ENCODE measurements around the gene UGT1A1. TPM values are rescaled to one million over a fixed set of nuclear protein-coding genes. Genes with fewer than 3 reads are reported as not detected.

Gene UGT1A1
- total RNA-seq, 2 experiments from 2014 or later = not detected

DNA sequence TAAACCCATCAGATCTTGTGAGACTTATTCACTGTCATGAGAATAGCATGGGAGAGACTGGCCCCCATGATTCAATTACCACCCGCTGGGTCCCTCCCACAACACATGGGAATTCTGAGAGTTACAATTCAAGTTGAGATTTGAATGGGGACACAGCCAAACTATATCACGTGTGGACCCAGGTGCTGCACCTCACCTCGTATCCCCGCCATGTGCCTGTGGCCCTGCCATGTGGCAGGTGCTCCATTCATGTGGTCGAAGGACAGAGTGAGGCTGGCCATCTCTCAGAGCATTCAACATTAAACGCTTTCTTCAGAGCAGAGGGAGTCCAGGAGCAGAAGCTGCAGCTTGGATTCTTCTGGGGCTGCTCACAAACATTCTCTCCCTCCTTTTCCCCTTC is 50.3 kb downstream of the UGT1A1 start:
- CTCF ChIA-PET = no interaction called here
- Mint-ChIP-seq H3K4me1 (no peaks in the 10 kb centered on the region), H3K27me3 (peaks cover 37% of the 10 kb centered on the region), H3K4me3 (no peak overlapping the region), H3K27ac (no peak overlapping the region), H3K36me3 (no peaks in the 10 kb centered on the region), H3K9me3 (ENCODE audit: low read depth) (no peaks in the 10 kb centered on the region)
- DNase-seq (no peak), ATAC-seq (no peak)

DNA sequence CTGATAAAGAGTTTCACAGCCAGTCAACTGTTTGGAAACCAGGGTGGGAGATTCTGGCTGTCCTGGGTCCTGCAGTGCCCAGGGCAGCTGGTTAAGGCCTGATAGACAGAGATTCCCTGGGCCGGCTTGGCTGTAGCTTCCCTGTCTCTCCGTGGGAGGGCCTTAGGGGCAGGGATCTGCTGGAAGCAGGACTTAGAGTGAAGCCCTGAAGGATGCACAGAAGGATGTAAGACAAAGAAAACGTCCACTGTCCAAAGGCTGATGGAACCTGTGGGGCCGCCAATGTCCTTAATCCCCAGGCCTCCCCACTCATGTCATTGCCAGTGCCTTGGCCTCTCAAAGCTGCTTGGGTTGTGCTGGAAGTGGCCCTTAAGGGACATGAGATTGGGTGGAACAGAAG is 51.0 kb downstream of the UGT1A1 start:
- ATAC-seq = no peak
- CTCF ChIA-PET = no interaction called here
- Mint-ChIP-seq H3K27me3 (peaks cover 35% of the 10 kb centered on the region), H3K9me3 (ENCODE audit: low read depth) (no peaks in the 10 kb centered on the region), H3K36me3 (no peaks in the 10 kb centered on the region), H3K4me1 (no peaks in the 10 kb centered on the region), H3K27ac (no peak overlapping the region), H3K4me3 (no peak overlapping the region)
- DNase-seq = no peak

DNA sequence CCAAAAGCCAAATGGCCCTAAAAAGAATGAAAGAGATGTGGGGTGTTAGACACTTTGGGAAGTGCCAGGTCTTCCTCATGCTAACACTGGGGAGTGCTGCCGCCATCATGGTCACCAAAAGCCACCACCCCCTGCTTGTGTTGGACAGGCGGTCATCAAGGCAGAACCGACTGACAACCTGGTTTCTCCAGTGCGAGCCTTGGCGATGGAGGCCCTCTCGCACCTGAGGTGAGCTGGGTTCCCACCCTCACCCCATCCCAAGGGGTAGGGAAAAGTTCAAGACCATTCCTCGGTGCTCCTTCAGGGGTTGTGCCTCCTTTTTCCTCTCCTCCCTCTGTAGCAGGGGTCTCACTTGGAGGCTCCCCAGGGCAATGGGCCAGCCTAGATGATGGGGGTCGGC is 51.7 kb downstream of the UGT1A1 start:
- no peak overlapping the region for H3K4me3 Mint-ChIP-seq
- ATAC-seq (no peak), DNase-seq (no peak)
- H3K4me1 Mint-ChIP-seq = no peaks in the 10 kb centered on the region
- peaks cover 36% of the 10 kb centered on the region for H3K27me3 Mint-ChIP-seq
- no peak overlapping the region for H3K27ac Mint-ChIP-seq
- H3K36me3 Mint-ChIP-seq = no peaks in the 10 kb centered on the region
- CTCF ChIA-PET = no interaction called here
- H3K9me3 Mint-ChIP-seq (ENCODE audit: low read depth) = no peaks in the 10 kb centered on the region

DNA sequence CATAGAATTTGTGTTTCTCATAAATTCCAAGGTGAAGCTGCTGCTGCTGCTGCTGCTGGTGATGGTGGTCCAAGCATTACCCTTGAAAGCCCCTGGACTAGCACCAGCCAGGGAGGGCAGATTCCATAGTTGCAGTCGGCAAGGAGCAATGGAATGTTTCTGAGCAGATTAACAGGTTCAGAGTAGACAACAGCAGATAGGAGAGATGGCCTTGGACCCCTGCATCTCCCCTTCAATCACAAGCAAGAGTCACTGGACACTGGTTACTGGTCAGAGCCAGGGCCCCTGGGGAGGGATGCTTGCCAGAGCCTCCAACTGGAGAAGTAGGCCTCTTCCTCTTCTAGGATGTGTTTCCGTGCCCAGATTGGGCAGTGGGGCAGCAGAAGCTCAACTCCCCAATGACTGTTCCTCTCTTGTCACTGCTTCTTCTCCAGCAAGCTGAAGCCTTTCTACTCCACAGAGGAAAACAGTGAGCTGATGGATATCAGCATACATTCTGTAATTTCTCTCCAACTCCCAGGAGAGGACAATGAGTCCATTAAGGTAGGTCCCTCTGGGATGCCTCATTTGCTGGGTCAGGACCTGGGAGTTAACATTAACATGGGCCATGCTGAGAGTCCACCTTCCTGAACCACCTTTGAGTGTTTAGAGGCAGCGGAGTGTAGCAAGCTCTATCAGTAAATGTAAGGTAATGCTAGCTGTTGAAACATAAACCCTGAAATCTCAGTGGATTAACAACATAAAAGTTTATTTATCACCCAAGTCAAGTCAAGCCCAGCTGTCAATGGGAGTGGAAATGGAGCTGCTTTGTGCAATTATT is 53.4 kb downstream of the UGT1A1 start:
- Mint-ChIP-seq H3K9me3 (ENCODE audit: low read depth) (no peaks in the 10 kb centered on the region), H3K4me3 (no peak overlapping the region), H3K4me1 (no peaks in the 10 kb centered on the region), H3K27me3 (peaks cover 32% of the 10 kb centered on the region), H3K36me3 (no peaks in the 10 kb centered on the region), H3K27ac (no peak overlapping the region)
- DNase-seq = no peak
- ATAC-seq = no peak
- CTCF ChIA-PET = no interaction called here

DNA sequence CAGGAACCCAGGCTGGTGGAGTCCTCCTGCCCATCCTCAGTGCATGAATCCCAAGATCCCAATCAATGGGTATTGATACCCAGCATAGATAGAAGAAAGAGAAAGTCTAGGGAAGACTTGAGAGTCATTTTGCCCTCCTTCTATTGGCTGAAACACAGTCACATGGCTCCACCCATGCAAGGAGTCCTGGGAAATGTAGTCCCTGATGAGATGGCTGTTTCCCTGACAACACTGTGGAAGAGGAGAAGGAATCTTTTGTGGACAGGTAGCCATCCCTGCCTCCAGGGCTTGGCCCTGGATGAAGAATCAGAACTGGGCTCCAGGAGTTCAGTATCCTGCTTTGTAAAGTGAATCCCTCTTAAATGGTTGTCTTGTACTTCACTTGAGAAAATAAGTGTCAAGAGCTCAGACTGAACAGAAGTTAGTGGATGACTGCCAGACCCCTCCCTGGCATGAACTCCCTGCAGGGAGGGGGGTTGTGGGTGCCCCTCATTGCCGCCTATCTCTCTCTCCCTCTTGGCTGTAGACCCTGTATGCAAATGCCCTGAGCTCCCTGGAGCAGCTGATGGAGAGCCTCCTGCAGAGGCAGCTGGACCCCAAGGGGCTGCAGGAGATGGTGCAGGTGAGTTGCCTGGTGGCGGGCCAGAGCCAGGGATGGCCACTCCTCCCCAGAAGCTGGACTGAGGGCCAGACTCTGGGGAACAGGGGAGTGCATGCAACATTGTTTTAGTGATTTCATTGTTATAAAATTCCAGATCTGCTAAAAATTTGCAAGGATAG is 54.2 kb downstream of the UGT1A1 start:
- CTCF ChIA-PET = no interaction called here

DNA sequence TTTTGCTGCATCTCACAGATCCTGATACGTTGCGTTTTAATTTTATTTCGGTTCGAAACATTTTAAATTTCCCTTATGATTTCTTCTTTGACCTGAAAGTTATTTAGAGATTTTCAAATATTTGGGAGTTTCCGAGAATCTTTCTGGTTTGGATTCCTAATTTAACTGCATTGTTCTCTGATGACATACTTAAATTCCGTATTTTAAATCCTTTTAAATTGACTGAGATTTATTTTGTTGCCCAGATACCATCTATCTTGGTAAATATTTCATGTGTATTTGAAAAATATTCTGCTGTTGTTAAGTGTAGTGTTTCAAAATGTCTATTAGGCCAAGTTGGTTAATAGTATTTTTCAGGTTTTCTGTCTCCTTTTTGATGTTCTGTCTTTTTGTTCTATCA is 55.8 kb downstream of the UGT1A1 start:
- CTCF ChIA-PET = no interaction called here
- Mint-ChIP-seq H3K27ac (no peak overlapping the region), H3K36me3 (no peaks in the 10 kb centered on the region), H3K27me3 (peaks cover 22% of the 10 kb centered on the region), H3K4me1 (no peaks in the 10 kb centered on the region), H3K9me3 (ENCODE audit: low read depth) (no peaks in the 10 kb centered on the region), H3K4me3 (no peak overlapping the region)
- no peak for DNase-seq
- ATAC-seq = no peak

More for the DNA sequence above, 54.2 kb downstream of the UGT1A1 start:
- no peak overlapping the region for H3K27ac Mint-ChIP-seq
- DNase-seq = no peak
- H3K9me3 Mint-ChIP-seq (ENCODE audit: low read depth) = no peaks in the 10 kb centered on the region
- no peaks in the 10 kb centered on the region for H3K36me3 Mint-ChIP-seq
- H3K4me3 Mint-ChIP-seq = no peak overlapping the region
- H3K27me3 Mint-ChIP-seq = peaks cover 30% of the 10 kb centered on the region
- ATAC-seq = no peak
- no peaks in the 10 kb centered on the region for H3K4me1 Mint-ChIP-seq

DNA sequence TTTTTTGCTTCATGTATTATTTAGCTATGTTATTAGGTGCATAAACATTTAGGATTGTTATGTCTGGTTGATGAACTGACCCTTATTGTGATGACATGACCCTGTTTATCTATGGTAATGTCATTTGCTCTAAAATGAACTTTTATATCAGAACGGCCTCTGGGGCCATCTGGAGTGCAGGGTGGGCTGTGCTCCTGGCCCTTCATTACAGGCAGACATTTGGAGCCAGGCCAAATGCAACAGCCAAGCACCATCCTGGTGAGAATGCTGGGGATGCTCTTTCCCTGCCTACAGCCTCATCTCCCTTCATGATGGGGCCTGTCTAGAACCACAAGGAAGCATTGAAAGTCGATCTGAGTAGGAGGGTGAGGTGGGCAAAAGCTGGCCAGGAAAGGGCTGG is 56.3 kb downstream of the UGT1A1 start:
- no peaks in the 10 kb centered on the region for H3K9me3 Mint-ChIP-seq (ENCODE audit: low read depth)
- H3K27ac Mint-ChIP-seq = no peak overlapping the region
- H3K4me1 Mint-ChIP-seq = no peaks in the 10 kb centered on the region
- peaks cover 21% of the 10 kb centered on the region for H3K27me3 Mint-ChIP-seq
- no peak for DNase-seq
- H3K36me3 Mint-ChIP-seq = no peaks in the 10 kb centered on the region
- CTCF ChIA-PET = no interaction called here
- H3K4me3 Mint-ChIP-seq = no peak overlapping the region
- ATAC-seq = no peak

DNA sequence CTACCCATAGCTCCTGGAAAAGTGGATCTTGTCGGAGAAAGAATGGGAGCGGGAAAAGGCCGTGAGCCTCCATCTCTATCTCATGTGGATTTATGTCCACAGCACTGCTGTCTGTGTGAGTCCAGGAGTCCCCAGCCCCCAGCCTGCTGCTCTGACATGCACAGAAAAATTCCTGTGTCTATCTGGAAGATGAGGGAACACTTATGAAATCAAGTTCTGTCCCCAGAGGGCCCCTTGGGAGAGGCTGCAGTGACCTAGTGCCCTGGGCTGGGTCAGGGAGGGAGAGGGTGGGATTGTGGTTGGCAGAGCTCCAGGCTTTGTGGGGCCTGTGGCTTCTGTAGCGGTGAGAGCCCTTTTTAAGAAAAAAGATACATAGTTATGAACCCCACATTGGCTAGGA is 56.7 kb downstream of the UGT1A1 start:
- no peaks in the 10 kb centered on the region for H3K9me3 Mint-ChIP-seq (ENCODE audit: low read depth)
- peaks cover 21% of the 10 kb centered on the region for H3K27me3 Mint-ChIP-seq
- no peak for DNase-seq
- H3K27ac Mint-ChIP-seq = no peak overlapping the region
- CTCF ChIA-PET = no interaction called here
- no peaks in the 10 kb centered on the region for H3K4me1 Mint-ChIP-seq
- ATAC-seq = no peak
- no peaks in the 10 kb centered on the region for H3K36me3 Mint-ChIP-seq
- no peak overlapping the region for H3K4me3 Mint-ChIP-seq

DNA sequence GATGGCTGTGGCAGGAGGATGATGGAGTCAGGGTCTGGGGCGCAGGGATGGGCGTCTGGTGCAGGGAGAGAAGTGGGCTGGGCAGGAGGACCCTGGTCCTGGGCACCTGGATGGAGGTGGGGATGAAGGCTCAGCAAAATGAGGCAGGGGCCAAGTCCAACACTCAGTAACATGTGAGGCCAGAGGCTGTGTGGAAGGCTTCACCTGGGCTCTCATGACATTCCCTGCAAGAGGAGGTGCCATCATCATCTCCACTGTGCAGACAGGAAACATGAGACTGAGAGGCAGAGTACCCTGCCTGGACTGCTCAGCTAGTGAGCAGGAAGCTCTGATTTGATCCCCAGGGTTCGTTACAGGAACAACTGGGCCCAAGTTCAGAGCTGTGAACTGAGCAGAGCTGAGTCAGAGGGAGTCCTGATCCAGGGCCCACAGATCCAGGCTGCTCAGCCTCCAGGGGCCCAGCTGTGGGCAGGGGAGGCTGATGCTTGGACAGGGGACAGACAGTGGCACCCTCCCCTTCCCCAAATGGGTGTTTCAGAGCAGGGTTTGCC is 57.4 kb downstream of the UGT1A1 start:
- no peak overlapping the region for H3K27ac Mint-ChIP-seq
- no peaks in the 10 kb centered on the region for H3K4me1 Mint-ChIP-seq
- no peaks in the 10 kb centered on the region for H3K9me3 Mint-ChIP-seq (ENCODE audit: low read depth)
- ATAC-seq (no peak), DNase-seq (no peak)
- H3K36me3 Mint-ChIP-seq = no peaks in the 10 kb centered on the region
- CTCF ChIA-PET = no interaction called here
- H3K4me3 Mint-ChIP-seq = no peak overlapping the region
- H3K27me3 Mint-ChIP-seq = peaks cover 21% of the 10 kb centered on the region

DNA sequence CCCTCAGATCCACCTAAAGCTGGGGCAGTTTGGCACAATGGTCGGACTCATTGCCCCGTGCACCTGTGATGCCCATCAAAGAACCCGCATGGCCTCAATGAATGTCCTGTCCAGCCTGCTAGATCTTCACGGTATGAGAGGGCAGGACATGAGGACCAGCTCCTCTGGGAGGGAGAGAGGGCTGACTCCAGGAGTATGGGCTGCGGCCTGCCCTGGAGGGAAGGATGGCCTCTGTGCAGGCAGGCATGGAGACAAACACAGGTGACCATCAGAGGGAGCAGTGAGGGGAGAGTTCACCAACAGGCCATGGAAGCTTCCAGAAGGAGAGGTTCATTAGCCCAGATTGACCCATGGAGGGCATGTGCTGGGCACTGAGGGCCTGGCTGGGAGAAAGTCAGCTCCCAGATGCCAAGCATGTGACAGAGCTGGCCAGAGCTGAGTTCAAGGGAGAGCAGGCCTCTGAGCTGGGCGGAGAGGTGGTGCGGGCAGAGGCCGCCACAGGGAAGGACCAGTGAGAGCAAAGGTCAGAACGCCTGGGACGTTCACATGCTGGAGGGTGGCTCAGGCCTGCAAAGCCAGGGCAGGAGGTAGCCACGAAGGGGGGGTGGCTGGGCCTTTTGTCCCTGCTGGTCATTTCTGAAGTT is 58.0 kb downstream of the UGT1A1 start:
- H3K27me3 Mint-ChIP-seq = peaks cover 21% of the 10 kb centered on the region

DNA sequence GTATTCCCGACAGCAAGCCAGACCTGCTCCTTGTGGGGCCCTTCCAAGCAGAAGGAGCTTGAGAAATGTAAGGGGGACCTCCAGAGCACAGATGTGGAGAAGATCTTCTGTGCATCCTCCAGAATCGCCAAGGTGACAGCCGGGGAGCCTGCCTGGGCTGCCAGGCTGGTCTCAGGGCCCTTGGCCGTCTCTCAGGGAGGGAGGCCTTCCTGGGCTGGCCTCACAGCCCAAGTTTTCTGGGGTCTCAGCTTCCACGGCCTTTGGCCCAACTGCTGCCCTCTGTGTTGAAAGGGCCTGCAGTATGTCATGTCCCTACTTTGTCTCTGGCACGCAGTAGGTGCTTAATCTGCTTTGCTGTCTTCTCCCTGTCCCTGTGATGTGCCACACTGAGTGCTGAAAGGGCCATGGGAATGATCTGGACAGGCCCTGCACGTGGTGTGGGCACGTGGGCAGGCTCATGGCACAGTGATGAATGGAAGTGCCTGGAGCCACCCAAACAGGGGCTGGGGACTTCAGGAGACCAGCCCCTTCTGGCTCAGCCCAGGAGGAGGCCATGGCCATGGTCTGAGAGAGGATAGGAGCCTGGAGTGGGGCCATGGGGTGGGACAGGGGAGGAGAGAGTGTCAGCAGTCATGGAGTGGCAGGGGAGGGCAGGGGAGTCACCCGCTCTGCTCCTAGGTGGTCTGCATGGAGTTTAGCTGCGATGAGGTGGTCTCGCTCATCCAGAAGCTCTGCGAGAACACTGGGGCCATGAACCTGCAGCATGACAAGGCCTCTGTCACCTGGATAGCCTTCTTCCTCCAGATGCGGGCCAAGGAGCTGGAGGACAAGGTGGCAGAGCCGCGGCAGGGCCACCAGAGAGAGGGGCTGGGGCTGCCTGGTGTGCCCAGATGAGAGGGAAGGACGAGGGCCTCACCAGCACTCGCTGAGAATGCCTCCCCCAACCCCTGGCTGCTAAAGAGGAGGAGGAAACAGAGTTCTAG is 58.9 kb downstream of the UGT1A1 start:
- CTCF ChIA-PET = no interaction called here
- no peak for ATAC-seq

More for the DNA sequence above, 58.0 kb downstream of the UGT1A1 start:
- DNase-seq (no peak), ATAC-seq (no peak)
- no peaks in the 10 kb centered on the region for H3K36me3 Mint-ChIP-seq
- H3K9me3 Mint-ChIP-seq (ENCODE audit: low read depth) = no peaks in the 10 kb centered on the region
- H3K27ac Mint-ChIP-seq = no peak overlapping the region
- CTCF ChIA-PET = no interaction called here
- H3K4me1 Mint-ChIP-seq = no peaks in the 10 kb centered on the region
- H3K4me3 Mint-ChIP-seq = no peak overlapping the region

DNA sequence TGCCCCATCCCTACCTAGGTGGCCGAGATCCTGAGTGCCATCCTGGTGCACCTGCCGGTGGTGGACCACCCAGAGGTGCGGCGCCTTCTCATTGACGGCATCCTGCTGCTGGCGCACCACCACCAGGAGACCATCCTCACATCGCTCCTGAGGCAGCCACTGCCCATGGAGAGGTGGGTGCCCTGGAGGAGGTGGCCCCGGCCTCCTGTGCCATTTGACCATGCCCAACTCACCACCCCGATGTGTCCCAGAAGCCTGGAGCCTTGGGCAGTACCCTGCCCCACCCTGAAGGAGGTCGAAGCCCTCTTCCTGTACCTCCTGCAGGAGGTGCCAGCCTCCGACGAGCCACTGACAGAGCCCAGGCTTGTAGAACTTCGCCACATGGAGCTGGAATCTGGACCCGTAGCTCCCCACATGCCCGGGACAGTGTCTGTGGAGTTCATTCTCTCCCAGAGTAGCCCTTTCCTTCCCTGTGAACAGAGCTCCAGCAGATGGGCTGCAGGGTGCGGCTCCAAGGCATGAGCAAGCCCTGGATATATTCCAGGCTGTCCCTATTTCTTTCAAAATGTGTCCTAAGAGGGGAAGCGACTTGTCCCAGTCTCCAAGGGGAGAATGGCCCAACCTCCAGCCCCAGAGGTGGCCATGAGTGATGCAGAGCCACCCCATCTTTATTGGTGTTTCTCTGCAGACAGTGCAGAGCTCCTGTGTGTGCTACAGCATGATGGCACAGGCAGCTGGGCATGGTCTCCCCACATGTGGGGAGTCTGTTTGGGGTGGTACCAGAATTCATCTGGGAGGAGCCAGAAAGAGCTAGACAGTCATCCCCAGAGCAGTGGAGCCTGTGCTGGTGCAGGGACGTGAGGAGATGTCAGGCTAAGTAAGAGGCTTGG is 60.1 kb downstream of the UGT1A1 start:
- DNase-seq = no peak
- CTCF ChIA-PET = no interaction called here
- no peak overlapping the region for H3K27ac Mint-ChIP-seq
- no peaks in the 10 kb centered on the region for H3K36me3 Mint-ChIP-seq
- no peak overlapping the region for H3K4me3 Mint-ChIP-seq
- H3K4me1 Mint-ChIP-seq = no peaks in the 10 kb centered on the region
- no peak for ATAC-seq
- no peaks in the 10 kb centered on the region for H3K9me3 Mint-ChIP-seq (ENCODE audit: low read depth)
- H3K27me3 Mint-ChIP-seq = peaks cover 13% of the 10 kb centered on the region

More for the DNA sequence above, 58.9 kb downstream of the UGT1A1 start:
- Mint-ChIP-seq H3K36me3 (no peaks in the 10 kb centered on the region), H3K27me3 (peaks cover 16% of the 10 kb centered on the region), H3K9me3 (ENCODE audit: low read depth) (no peaks in the 10 kb centered on the region), H3K4me3 (no peak overlapping the region), H3K4me1 (no peaks in the 10 kb centered on the region), H3K27ac (no peak overlapping the region)
- DNase-seq = no peak
